ENCODE data around the gene RC3H2.
"Not testable (repeated sequence)": the region's sequence is repeated elsewhere in the genome, so short reads cannot be mapped to it uniquely, and the experiment has no call there.

RC3H2 gene

DNA sequence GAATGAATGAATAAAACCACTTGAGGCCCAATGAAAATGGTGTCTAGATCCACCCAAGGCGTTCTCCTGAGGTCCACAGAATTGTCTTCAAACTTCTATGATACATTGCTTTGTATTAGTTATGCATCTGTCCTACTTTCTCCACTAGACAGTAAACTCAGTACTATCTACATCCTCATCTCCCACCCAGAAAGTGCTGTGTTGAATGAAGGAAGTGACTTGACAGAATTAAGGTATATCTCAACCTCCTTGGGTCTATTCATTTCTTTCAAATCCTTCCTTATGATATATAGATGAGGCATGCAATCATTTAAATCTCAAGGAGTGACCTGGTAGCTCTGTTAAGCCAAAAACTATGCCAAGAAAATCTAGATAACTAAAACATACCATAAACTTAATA, 61.0 kb downstream of the RC3H2 start:
- no peak for DNase-seq

DNA sequence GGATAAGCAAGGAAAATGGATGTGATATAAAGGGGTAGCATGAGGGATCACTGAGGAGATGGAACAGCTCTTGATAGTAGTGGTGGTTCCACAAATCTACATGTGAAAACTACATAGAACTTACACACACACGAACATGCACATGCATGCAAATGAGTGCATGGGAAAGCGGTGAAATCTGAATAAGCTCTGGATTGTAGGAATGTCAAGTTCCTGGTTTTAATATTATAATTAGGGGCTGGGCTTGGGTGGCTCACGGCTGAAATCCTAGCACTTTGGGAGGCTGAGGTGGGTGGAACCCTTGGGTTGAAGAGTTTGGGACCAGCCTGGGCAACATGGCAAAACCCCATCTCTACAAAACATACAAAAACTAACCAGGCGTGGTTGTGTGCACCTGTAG, 63.7 kb downstream of the RC3H2 start:
- DNase-seq, result no peak

DNA sequence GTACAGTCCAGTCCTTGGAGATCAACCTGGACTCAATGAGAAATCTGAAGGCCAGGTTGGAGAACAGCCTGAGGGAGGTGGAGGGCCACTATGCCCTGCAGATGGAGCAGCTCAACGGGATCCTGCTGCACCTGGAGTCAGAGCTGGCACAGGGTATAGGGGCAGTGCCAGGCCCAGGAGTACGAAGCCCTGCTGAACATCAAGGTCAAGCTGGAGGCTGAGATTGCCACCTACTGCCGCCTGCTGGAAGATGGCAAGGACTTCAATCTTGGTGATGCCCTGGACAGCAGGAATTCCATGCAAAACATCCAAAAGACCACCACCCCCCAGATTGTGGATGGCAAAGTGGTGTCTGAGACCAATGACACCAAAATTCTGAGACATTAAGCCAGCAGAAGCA, 66.7 kb downstream of the RC3H2 start:
- not testable (repeated sequence) for DNase-seq

DNA sequence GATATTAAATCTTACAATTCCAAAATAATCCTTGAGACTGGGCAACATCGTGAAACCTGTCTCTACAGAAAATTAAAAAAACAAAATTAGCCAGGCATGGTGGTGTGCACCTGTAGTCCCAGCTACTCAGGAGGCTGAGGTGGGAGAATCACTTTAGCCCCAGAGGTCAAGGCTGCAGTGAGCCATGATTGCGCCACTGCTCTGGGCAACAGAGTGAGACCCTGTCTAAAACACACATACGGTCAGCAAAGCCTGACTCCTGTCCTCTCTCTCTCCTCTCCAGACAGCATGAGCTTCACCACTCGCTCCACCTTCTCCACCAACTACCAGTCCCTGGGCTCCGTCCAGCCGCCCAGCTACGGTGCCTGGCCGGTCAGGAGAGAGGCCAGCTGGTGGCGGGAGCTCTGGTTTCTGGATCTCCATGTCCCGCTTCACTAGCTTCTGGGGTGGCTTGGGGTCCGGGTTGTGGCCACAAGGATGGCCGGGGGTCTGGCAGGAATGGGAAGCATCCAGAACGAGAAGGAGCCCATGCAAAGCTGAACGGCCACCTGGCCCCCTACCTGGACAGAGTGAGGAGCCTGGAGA, 67.8 kb downstream of the RC3H2 start:
- DNase-seq, result no peak

DNA sequence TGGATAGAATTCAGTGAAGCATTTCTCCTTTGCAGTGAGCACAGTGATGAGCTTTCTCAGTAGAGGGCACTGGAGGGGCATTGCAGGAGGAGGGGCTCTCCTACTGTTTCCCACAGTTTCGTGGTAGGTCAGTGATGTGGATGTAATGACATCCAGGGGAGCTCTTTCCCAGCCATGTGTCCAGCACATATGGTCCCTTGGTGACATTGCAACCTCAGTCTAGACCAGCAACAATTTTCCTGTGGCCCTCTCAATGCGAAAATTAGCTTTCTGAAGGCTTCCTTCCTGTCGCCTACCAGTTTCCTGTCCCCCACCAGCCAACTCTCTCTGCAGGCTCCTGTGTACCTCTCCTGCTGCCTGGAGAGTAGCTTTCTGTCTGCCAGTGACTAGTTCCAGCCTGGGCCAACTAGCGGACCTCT, 69.8 kb downstream of the RC3H2 start:
- DNase-seq, result no peak

DNA sequence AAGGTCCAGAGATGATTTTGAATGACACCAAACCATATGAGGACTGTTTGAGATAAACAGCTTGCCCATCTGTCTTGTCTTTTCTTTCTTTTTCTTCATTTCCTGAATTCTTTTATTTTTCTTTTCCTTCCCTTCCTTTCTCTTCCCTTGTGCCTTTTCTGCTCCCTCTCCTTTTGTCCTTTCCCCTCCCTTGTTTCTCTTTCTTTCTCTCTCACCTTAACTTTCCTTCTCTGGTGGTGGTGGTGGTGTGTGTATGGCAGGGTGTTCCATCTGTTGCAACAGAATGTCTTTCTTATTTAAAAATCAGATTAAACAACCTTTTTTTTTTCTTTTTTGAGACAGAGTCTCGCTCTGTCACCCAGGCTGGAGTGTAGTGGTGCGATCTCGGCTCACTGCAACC, 73.0 kb downstream of the RC3H2 start:
- no peak for DNase-seq

DNA sequence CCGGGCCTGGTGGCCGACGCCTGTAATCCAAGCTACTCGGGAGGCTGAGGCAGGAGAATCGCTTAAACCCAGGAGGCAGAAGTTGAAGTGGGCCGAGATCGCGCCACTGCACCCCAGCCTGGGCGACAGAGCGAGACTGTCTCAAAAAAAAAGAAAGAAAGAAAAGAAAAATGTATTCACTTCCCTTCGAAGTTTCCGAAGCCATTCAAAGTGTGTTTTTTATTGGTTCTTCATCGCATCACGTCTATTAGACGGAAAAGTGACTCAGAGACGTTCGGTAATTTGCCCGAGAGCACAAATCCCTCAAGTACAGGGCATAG, 76.2 kb downstream of the RC3H2 start:
- DNase-seq, result not testable (repeated sequence)

DNA sequence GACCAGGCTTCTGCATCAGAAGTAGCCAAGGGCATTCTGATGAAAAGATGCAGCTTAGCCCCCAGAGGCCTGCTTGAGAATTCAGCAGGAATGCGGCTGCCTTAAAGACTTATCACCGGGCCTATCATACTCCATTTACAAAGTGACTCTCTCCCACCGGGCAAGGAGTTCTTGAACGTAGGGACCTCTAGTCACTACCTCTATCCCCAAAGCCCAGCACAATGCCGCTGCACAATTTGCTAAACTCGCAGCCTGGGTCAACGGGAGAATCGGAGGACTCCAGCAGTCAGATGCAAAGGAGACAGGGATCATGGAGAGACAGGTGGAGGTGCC, 77.4 kb downstream of the RC3H2 start:
- no peak for DNase-seq

DNA sequence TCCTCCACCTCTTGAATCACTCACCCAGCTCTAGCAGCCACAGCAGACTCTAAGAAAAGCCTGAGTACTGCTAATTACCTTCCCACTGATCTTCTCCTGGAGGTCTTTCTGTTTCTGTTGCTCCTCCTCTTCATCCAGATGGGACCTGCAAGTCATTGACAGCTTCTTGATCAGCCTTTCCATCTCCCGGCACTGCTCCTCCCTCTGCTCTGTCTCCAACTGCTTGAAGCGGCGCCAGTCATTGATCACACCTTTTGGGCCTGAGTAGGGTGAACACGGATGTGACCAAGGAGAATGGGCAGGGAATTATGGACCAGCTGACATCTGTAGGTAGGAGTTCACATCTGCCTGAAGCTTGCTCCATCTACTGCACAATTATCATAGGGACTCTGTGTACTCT, 82.2 kb downstream of the RC3H2 start:
- DNase-seq, result no peak

DNA sequence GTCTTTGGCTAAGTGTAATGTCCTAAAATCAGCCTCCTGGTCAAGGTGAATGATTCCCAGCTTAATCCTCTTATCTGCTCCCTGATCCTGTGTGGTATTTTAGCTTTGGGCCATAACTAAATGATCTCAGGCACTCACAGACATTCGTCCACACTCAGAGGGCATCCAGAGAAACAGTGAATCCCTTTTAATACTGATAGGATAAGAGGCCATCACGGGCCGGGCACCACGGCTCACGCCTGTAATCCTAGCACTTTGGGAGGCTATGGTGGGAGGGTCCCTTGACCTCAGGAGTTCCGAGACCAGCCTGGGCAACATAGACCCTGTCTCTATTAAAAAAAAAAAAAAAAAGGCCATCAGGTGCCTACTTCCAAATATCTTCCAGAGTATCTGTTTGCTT, 83.1 kb downstream of the RC3H2 start:
- DNase-seq, result no peak

DNA sequence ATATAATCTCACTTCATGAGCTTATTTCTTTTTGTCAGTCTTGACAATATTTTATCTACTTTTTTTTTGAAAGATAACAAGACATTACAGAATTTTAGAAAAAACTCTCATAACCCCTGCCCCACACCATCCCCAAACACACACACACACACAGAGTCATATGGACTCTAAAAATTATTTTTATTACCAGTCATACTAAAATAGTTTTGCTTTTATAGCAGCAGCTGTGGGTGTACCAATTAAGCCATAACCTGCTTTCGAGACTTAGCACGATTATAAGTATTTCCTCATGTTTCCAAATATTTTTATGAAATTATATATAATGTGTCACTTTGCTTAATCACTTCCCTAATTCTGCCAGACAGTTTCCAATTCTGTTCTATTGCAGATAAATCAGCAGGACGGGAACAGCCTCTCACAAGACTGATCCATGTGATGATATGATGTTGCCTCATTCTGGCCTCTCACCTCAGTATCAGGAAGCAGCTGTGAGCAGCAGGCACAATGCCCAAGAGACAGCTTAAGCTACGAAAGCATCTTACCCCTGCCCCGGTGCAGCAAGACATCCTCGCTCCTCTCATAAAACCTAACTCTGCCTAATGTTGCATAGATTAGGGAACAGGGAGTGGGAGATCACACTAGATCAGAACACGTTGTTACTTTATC, 83.7 kb downstream of the RC3H2 start:
- DNase-seq, result no peak

DNA sequence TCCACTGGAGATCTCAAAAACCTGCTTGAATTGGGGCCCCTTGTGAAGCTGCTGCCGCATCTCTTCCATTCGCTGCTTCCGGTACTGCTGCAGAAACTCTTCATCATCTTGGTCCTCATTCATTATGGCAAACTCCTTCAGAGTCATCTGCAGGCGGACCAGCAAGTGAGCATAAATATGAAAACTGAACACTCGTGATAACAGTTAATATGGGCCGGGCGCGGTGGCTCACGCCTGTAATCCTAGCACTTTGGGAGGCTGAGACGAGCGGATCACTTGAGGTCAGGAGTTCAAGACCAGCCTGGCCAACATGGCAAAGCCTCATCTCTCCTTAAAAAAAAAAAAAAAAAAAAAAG, 84.7 kb downstream of the RC3H2 start:
- DNase-seq, result no peak

DNA sequence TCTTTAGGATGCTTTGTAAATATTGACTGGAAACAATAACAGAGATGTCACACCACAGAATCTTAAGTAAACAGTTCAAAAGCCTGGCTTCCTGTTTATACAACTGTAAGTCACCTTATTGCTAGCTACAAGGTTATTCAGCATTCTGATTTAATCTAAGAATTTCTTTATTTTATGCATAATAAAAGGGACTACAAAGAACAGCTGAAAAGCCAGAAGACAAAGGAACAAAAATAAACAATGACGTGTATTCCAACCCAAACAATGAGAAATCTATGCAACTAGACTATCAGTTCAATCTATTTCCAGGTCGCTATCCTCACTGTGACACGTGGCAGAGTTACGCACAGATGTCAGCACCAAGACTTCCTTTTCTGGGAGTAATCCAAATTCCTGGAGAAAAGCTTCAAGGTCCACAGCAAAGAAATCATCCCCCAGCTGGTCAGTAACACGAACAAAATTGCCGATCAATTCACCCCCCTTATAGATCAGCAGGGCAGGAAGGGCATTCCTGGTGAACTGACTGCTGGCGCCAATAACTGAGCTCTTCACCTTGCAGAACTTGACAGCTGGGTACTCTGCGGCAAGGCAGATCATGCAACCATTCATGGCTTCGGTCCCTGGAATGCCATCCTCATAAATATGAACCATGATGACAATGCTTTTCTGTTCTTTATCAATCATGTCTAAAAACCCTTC, 85.2 kb downstream of the RC3H2 start:
- no peak for DNase-seq

DNA sequence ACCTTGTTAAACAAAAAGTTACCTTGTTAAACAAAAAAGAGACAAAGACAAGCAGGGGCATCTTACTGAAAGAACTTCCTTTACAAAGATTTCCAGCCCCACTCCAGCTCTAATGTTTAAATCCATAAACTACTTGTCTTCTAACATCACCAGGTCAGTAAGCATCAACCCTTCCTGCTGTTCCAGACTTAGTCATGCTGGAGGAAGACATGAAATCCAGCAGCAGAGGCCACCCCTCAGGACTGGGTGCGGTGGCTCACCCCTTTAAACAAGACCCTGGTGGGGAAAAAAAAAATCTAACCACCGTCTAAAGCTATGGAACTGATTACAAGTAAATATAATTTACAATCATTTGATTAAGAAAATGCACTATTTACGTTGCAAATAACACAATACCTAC, 85.8 kb downstream of the RC3H2 start:
- no peak for DNase-seq

DNA sequence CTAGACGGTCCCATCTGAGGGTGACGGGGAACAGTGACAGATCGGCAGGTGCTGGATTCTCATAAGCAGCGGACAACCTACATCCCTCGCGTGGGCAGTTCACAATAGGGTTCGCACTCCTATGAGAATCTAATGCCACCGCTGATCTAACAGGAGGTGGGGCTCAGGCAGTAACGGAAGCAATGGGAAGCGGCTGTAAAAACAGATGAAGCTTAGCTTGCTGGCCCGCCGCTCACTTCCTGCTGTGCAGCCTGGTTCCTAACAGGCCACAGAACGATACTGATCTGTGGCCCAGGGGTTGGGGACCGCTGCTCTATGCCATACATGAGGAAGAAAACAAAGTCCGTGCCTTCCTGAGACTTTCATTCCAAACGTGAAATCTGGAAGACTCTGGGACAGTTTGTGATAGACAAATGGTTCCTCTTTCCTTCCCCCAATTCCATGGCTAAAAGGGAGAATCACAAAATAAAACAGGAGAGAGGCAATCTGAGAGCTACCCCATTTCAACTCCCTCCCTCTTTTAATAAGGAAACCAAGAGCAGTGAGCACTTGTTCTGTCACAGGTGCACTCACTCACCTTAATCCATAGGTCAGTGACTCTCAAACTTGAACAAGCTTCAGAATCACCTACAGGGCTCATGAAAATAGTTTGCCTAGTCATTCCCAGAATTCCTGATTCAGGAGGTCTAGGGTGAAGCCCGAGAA, 88.8 kb downstream of the RC3H2 start:
- no peak for DNase-seq

DNA sequence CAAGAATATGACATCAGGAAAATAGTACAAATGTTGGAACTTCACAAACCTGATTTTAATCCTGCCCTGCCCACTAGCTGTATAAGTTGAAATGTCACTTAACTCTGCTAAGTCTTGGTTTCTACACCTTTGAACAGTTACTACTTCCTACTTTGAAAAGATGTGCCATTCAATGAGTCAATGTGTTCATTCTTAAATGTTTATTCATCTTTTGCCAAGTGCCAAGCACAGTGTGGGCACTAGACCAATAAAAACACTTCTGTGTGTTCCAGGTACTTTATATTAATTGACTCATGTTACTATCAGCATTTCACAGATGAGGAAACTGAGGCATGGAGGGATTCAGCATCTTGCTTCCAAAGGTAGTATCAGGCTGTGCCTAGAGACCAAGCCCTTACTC, 89.6 kb downstream of the RC3H2 start:
- no peak for DNase-seq

DNA sequence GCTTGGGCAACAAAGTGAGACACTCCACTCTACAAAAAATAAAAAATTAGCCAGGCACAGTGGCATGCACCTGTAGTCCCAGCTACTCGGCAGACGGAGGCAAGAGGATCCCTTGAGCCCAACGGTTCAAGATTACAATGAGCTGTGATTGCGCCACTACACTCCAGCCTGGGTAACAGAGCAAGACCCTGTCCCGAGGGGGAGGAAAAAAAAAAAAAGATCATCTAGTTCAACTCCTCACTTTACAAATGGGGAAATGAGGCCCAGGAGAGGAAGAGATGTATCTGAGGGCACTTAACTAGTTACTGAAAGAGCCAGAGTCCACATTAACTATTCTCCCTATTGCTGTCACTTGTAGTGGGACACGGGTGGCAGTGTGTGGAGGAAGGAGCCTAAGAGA, 90.6 kb downstream of the RC3H2 start:
- DNase-seq, result no peak

DNA sequence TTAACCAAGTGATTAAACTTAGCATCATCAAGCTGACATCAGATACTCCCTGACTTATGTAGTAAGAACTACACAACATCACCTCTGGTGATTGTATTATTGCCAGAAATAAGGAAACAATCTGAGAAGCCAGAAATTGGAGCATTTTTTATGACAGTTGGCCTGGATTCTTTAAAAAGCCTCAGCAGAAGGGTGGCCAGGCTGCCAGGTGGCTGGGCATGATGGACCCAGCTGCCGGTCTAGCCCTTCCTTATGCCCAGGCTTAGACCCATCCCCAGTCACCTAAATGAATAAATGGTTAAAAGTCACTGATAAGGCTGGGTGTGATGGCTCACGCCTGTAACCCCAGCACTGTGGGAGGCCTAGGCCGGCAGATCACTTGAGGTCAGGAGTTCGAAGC, 92.4 kb downstream of the RC3H2 start:
- DNase-seq, result no peak

DNA sequence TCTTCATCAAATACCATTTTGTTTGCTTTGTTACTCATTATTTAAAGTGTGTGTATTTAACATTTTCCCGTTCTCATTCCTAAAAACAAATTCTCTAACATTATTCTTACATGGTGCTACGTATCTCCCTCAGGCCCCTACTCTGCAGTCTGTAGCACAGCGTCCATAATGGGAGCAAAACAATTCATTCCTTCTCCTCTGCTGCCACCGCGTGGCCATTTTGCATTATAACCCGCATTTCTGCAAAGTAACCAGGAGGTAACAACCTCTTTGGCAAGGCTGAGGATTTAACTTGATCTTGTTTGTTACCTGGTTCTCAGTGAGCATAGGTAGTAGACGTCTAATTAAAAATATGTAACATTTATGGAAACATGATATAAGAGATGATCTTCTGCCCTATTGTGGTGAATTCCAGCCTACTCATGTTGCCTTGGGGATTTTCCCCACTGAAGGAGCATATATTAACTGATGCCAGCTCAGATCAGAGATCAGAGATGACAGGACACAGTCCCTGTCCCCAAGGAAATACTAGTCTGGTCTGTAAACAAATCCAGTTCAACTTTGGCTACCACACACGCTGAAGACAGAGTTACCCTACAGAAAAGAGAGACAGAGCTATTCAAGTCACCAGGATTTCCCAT, 94.7 kb downstream of the RC3H2 start:
- no peak for DNase-seq

DNA sequence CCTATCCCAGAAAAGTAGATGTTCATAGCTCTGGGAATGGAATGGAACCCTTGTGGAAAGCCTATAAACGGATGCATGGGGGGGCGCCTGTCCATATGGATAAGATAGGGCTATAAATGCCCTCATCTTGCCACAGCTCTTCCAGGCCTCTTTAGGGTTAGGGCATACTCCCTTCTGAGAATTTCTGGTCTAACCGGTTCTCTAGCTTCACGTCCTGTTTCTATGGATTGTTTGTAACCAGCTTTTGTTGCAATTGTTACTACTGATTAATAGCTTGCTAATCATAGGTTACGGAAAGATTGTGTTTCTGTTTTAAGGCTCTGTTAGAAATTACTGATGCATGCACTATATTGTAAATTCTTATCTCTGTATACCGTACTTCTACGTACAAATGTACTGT, 95.9 kb downstream of the RC3H2 start:
- not testable (repeated sequence) for DNase-seq

DNA sequence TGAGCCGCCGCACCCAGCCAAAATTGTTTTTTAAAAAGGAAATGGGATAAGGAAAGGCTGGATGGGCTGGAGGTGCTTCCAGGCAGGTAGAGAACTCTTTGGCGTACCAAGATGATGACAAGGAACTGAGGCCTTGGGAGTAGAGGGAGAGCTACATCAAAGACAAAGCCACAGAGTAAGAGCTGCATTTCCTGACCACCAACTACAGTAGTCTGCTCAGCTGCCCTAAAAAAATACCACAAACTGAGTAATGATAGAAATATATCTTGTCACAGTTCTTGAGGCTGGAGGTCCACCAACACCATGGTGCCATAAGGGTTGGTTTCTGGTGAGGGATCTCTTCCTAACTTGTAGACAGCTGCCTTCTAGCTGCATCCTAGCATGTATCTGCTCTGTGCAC, 97.0 kb downstream of the RC3H2 start:
- no peak for DNase-seq

DNA sequence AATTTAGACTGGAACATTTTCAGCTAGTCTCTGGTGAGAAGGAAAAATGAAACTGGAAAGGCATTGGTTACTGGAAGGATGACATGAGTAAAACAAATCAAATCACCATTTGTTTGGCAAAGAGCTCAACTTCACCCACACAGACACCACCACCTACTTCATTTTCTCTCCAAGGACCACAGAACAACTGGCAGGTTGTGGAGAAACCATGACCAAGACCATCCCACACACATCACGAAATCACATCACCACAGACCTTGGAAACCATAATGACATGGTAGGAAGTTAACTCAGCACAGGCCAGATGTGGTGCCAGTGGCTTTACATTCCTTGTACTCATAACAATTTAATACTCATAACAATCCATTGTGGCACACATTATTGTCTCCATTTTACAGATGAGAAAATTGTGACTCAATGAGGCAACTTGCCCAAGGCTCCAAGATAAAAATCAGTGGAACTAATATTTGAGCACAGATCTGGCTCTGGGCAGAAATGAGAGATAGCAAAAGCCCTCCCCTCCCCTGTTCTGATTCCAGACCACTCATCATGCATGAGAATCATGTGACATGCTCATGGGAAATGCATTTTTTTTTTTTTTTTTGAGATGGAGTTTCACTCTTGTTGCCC, 97.8 kb downstream of the RC3H2 start:
- no peak for DNase-seq

DNA sequence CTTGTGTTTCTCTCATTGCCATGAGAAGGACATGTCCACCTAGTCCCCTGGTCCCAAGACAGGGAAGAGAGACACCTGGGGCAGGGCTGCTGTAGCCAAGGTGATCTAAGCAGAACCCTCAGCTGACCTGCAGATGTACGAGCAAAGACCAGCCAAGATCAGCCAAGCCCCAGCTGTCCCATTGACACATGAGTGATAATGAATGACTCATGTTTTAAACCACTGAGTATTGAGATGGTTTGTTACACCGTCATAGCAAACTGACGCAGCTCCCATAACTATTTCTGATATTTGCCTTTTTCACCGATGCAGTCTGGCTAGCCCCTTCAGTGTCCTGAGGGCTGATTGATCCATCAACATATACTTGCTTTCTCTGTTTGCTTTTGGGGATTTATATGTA, 98.5 kb downstream of the RC3H2 start:
- no peak for DNase-seq

Measured in SIG-M5 (cell line).